Fibroblast of skin of right biceps (primary cell): ENCODE data around the gene PHC1.
"Not testable (repeated sequence)": the region's sequence is repeated elsewhere in the genome, so short reads cannot be mapped to it uniquely, and the experiment has no call there.

Experiments used
- DNase-seq: peaks from one replicate; pipeline ENCODE4 v3.0.0-alpha.2; 2013

PHC1 gene

GRCh38 chr12:8914033-8914715 lies at the start of gene PHC1:
TSS of gene PHC1 (plus strand) at chr12:8914509. CDS start at chr12:8917678, 3,169 bp downstream.
- DNase-seq, result peak; percentile 84

GRCh38 chr12:8866429-8866828 lies 47.9 kb upstream of the PHC1 start:
- no peak for DNase-seq

GRCh38 chr12:8867009-8867408 lies 47.3 kb upstream of the PHC1 start:
- no peak for DNase-seq

GRCh38 chr12:8867786-8868185 lies 46.5 kb upstream of the PHC1 start:
- DNase-seq, result no peak

- DNase-seq, result no peak
These were observed 43.7 kb upstream of the PHC1 start for GRCh38 chr12:8870586-8870985.

GRCh38 chr12:8871068-8871467 lies 43.2 kb upstream of the PHC1 start:
- DNase-seq, result no peak

GRCh38 chr12:8876887-8877286 lies 37.4 kb upstream of the PHC1 start:
- DNase-seq, result no peak

- no peak for DNase-seq
These were observed 27.6 kb upstream of the PHC1 start for GRCh38 chr12:8886502-8887284.

GRCh38 chr12:8887285-8887715 lies 27.0 kb upstream of the PHC1 start:
- DNase-seq, result no peak

- peak; percentile 45 for DNase-seq
These were observed 23.8 kb upstream of the PHC1 start for GRCh38 chr12:8890313-8891085.

GRCh38 chr12:8891976-8892375 lies 22.3 kb upstream of the PHC1 start:
- DNase-seq, result no peak

GRCh38 chr12:8894378-8894777 lies 19.9 kb upstream of the PHC1 start:
- peak; percentile 25 for DNase-seq

GRCh38 chr12:8894986-8895385 lies 19.3 kb upstream of the PHC1 start:
- DNase-seq, result no peak

GRCh38 chr12:8897081-8897480 lies 17.2 kb upstream of the PHC1 start:
- no peak for DNase-seq

- DNase-seq, result no peak
These were observed 14.5 kb upstream of the PHC1 start for GRCh38 chr12:8899830-8900229.

- DNase-seq, result not testable (repeated sequence)
These were observed 11.6 kb upstream of the PHC1 start for GRCh38 chr12:8902703-8903102.

GRCh38 chr12:8903646-8904045 lies 10.7 kb upstream of the PHC1 start:
- no peak for DNase-seq

- DNase-seq, result no peak
These were observed 9.6 kb upstream of the PHC1 start for GRCh38 chr12:8904665-8905064.

GRCh38 chr12:8905546-8905945 lies 8.8 kb upstream of the PHC1 start:
- DNase-seq, result peak; percentile 17

GRCh38 chr12:8906266-8907180 lies 7.8 kb upstream of the PHC1 start:
- DNase-seq, result no peak

- DNase-seq, result no peak
These were observed 6.8 kb upstream of the PHC1 start for GRCh38 chr12:8907513-8907912.

GRCh38 chr12:8909752-8910151 lies 4.6 kb upstream of the PHC1 start:
- DNase-seq, result no peak
